ENCODE results near the gene DAP. TPM values are rescaled to one million over a fixed set of nuclear protein-coding genes. Genes with fewer than 3 reads are reported as not detected.
A peak's percentile ranks its signal among the peaks of the same experiment; 100 is the strongest.

DAP gene
- total and polyA plus RNA-seq, 2 of the 4 experiments (the other 2 are of a cell fraction), result 49.6 to 189 TPM

GRCh38 chr5:10757922-10758555, 3.0 kb downstream of the DAP start:
- H4K91ac ChIP-seq (ENCODE audit: insufficient read depth, low read depth, low read length), result no peak overlapping the region
- no peak overlapping the region for H2AFZ ChIP-seq (replicated peaks; ENCODE audit: low read length, poor library complexity)
- peak overlapping the region; percentile 78; the same call in 1 of the 2 replicates for H3K23ac ChIP-seq (ENCODE audit: low read depth, low read length)
- no peak overlapping the region for H2BK5ac ChIP-seq (ENCODE audit: low read depth, low read length, poor library complexity, severe bottlenecking)
- 94% methylated on average over 3 of the region's 7 CpGs; no CpG with 5 or more reads in 1 of the 2 experiments for WGBS, 2 experiments (ENCODE audit: extremely low coverage in 2 of 2, insufficient read length in 1 of 2)
- no peak overlapping the region for H3K4me3 ChIP-seq (ENCODE audit: insufficient read depth, low read depth, low read length)
- no peak overlapping the region for H3K18ac ChIP-seq (ENCODE audit: low read depth, low read length)
- peaks cover 39% of the 10 kb centered on the region for H3K9me1 ChIP-seq (ENCODE audit: insufficient read depth, low read length)
- no peak overlapping the region for H4K8ac ChIP-seq (ENCODE audit: low read depth in 2 of 2, low read length in 2 of 2)
- H3K36me3 ChIP-seq (ENCODE audit: control insufficient read depth, insufficient read depth, low read length), result peaks cover 26% of the 10 kb centered on the region
- peak overlapping the region; percentile 23; the same call in 1 of the 2 replicates for H2AK5ac ChIP-seq (ENCODE audit: low read depth, low read length)
- H4K20me1 ChIP-seq (ENCODE audit: insufficient read depth, low read length), result peaks cover 66% of the 10 kb centered on the region
- H3K4ac ChIP-seq (ENCODE audit: low read depth, low read length), result peak overlapping the region; percentile 8; the same call in 1 of the 2 replicates
- H3K9ac ChIP-seq (ENCODE audit: low read depth, low read length), result peak overlapping the region; percentile 23
- no peak overlapping the region; the same call in 1 of the 2 replicates for H3K27ac ChIP-seq (ENCODE audit: insufficient read depth, low read length)
- peak overlapping the region; percentile 57 for H3K4me2 ChIP-seq (ENCODE audit: low read depth, low read length)
- H2AK9ac ChIP-seq (replicated peaks; ENCODE audit: low read depth, low read length, poor library complexity), result no peak overlapping the region
- TF ChIP-seq NFE2L2 (IDR thresholded peaks at IDR 0.05; ENCODE audit: low read depth, low read length) (no peak), RFX5 (IDR thresholded peaks at IDR 0.05; ENCODE audit: low read depth, low read length) (no peak), RAD21 (IDR thresholded peaks at IDR 0.05; ENCODE audit: low read length) (no peak), MAZ (IDR thresholded peaks at IDR 0.05; ENCODE audit: borderline replicate concordance, low read depth, low read length) (no peak)
- ChIA-PET CTCF (interaction anchor here (0.6 to 1.5 kb wide), 2 partner anchors 99 to 132 kb away, joined by 3 to 4 read pairs; no protein-coding TSS in a partner anchor), POLR2A (ENCODE audit: unreplicated experiment) (interaction anchor here (0.6 to 1.0 kb wide), 3 partner anchors 62 to 104 kb away, joined by 4 to 6 read pairs (median 4); no protein-coding TSS in a partner anchor)
- no peak overlapping the region for H2BK120ac ChIP-seq (ENCODE audit: low read depth, low read length)
- BruUV-seq (replicated peaks), result no TSS peak
- peaks cover 5% of the 10 kb centered on the region; the same call in 1 of the 2 replicates for H3K9me3 ChIP-seq (ENCODE audit: control insufficient read depth, insufficient read depth, low read length)
- peak overlapping the region; percentile 30; the same call in 1 of the 2 replicates for H3K14ac ChIP-seq (replicated peaks; ENCODE audit: low read depth, low read length)
- dilution Hi-C loops (cut with HindIII; ENCODE audit: low sequenced_read_pairs, unreplicated experiment), result no loop called here
- peaks cover 16 to 80% of the 10 kb centered on the region in 2 experiments; a peak in 3 of 4 replicates for H3K79me1 ChIP-seq (ENCODE audit: low read depth in 1 of 2, low read length in 2 of 2)
- H3K56ac ChIP-seq (ENCODE audit: extremely low read depth, insufficient read depth, low read length), result no peak overlapping the region
- in situ Hi-C loops (cut with MboI; ENCODE audit: low sequenced_read_pairs), result no loop called here
- H3K4me1 ChIP-seq (ENCODE audit: control insufficient read depth, insufficient read depth, low read length), result peaks cover 26% of the 10 kb centered on the region
- H2BK20ac ChIP-seq (ENCODE audit: low read depth, low read length), result no peak overlapping the region
- ATAC-seq (ENCODE audit: low read depth) (no peak), DNase-seq (no peak)
- no peaks in the 10 kb centered on the region for H3K27me3 ChIP-seq (ENCODE audit: control insufficient read depth, insufficient read depth, low read length)
- H2BK15ac ChIP-seq (ENCODE audit: low read depth, low read length), result no peak overlapping the region
- no peak overlapping the region for H4K5ac ChIP-seq (ENCODE audit: low read depth, low read length)
- intact Hi-C loops (cut with micrococcal nuclease), result loop anchor here (2.0 kb wide), 1 partner anchor 425 kb away; no protein-coding TSS in a partner anchor
